ENCODE data around the gene PCDHGB4.
"Not testable (repeated sequence)": the region's sequence is repeated elsewhere in the genome, so short reads cannot be mapped to it uniquely, and the experiment has no call there.

PCDHGB4 gene

DNA sequence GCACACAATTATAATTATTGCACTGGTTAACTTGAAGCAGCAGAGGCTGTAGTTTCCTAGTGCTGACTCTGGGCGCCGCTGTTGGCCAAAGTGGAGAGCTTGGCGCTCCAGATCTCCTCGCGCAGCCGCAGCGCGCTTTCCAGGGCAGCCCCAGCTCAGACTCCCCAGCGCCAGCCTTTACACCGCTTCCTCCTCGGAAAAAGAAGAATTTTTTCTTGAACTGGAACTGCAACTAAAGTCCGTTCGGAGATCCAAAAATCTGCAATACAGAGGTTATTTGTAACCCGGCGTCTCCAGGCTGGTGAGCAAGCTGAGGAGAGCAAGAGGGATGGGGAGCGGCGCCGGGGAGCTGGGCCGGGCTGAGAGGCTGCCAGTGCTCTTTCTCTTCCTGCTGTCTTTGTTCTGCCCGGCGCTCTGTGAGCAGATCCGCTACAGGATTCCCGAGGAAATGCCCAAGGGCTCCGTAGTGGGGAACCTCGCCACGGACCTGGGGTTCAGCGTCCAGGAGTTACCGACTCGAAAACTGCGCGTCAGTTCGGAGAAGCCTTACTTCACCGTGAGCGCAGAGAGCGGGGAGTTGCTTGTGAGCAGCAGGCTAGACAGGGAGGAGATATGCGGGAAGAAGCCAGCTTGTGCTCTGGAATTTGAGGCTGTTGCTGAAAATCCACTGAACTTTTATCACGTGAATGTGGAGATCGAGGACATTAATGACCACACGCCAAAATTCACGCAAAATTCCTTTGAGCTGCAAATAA, at the start of gene PCDHGB4:
Gene PCDHGB4 (plus strand): TSS at position 142 of the 755 bp plus-strand sequence. CDS start 187 bp downstream, at position 329.
- peak; percentile 79 for DNase-seq

DNA sequence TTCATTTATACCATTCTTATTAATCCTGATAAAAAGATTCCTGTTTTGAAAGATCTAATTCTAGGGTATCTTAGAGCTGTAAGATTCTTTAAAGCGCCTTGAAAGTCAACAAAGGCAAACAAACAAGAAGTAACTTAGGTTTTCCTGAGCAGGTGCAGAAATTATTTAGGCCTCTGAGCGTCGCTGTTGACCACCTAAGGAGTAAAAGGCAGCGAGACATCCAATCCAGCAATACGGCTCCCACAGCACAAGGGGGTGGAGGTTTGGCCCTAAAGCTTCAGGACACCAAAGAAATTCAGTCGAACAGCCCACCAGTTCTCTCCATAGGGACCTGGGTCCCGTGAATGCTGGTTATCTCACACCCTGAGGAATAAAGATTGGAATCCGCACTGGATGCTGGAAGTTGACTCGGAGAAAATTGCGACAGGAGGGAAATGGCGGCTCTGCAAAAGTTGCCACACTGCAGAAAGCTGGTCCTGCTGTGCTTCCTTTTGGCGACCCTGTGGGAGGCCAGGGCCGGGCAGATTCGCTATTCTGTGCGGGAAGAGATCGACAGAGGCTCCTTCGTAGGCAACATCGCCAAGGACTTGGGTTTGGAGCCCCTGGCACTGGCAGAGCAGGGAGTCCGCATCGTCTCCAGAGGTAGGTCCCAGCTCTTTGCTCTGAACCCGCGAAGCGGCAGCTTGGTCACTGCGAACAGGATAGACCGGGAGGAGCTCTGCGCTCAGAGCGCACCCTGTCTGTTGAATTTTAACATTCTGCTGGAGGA, 48.8 kb upstream of the PCDHGB4 start, which contains the start of gene PCDHGA2:
Gene PCDHGA2 (plus strand): TSS at position 223 of the 769 bp plus-strand sequence.
- peak; percentile 62 for DNase-seq

DNA sequence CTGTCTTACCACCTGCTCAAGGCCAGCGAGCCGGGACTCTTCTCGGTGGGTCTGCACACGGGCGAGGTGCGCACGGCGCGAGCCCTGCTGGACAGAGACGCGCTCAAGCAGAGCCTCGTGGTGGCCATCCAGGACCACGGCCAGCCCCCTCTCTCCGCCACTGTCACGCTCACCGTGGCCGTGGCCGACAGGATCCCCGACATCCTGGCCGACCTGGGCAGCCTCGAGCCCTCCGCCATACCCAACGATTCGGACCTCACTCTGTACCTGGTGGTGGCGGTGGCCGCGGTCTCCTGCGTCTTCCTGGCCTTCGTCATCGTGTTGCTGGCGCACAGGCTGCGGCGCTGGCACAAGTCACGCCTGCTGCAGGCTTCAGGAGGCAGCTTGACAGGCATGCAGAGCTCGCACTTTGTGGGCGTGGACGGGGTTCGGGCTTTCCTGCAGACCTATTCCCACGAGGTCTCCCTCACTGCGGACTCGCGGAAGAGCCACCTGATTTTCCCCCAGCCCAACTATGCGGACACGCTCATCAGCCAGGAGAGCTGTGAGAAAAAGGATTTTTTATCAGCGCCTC, 46.6 kb upstream of the PCDHGB4 start:
- DNase-seq: not testable (repeated sequence)

DNA sequence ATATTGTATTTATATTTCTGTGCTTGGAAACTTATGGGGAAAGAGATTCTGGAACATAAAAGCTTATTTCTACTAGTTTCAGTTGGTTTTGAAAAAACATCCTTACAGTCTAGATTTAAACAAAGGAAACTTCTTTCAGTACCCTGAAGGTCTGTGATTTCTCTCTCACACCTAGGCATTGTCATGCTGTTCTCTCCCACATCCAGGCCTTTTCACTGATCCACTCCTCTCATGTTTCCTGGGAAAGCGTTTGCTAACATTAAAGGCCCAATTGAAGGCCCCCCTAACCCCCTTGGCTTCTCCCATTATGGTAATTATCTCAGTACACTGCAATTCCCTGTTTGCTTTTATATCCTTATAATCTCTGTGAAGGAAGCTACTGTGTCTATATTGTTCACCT, 44.7 kb upstream of the PCDHGB4 start:
- DNase-seq: no peak

DNA sequence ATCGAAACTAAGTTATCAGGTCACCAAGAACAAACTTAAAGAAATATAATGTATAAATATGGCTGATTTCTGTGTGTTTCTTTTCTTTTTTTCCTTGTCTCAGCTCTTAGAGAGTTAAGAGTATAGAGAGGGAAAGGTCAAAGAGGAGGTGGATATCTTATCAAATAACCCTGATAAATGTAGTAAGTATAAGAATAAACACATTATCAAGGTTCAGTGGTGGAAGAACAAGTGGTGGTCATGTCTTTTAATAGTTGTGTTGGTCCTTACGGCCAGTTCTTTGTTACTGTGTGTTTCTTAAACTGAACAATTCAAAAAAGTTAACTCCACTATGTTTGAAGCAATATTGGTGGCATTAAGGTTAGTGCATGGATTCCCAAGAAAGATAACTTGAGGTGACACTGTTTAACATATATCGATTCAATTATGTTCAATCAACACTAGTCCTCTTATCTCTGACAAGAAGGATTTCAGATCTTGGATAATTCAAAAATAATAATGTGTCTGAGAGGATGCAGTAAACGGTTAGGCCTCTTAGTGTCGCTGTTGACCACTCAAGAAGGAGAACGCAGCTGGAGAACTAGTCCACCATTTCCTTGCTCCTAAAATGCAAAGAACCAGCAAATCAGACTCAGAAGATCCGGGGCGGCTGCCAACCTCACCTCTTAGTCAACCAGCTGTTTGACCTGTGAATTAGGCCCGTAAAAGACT, 44.1 kb upstream of the PCDHGB4 start, which contains the start of gene PCDHGA3:
Gene PCDHGA3 (plus strand): TSS at position 588 of the 711 bp plus-strand sequence. CDS start 205 bp downstream, outside the sequence.
- DNase-seq: peak; percentile 70

DNA sequence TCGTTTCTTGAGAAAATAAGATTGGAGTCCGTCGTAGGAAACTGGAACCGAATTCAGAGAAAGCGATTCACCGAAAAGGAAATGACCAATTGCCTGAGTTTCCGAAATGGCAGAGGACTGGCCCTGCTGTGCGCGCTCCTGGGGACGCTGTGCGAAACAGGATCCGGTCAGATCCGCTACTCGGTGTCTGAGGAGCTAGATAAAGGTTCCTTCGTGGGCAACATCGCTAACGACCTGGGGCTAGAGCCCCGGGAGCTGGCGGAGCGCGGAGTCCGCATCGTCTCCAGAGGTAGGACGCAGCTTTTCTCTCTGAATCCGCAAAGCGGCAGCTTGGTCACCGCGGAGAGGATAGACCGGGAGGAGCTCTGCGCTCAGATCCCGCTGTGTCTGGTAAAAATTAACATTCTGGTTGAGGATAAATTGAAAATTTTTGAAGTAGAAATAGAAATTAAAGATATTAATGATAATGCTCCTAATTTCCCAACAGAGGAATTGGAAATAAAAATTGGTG, 43.5 kb upstream of the PCDHGB4 start:
- no peak for DNase-seq

DNA sequence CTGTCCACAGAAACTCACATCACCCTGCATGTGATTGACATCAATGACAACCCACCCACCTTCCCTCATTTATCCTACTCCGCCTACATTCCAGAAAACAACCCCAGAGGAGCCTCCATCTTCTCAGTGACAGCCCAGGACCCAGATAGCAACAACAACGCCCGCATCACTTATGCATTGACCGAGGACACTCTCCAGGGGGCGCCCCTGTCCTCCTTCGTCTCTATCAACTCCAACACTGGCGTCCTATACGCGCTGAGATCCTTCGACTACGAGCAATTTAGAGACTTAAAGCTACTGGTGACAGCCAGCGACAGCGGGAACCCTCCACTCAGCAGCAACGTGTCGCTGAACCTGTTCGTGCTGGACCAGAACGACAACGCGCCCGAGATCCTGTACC, 42.2 kb upstream of the PCDHGB4 start:
- DNase-seq: no peak

DNA sequence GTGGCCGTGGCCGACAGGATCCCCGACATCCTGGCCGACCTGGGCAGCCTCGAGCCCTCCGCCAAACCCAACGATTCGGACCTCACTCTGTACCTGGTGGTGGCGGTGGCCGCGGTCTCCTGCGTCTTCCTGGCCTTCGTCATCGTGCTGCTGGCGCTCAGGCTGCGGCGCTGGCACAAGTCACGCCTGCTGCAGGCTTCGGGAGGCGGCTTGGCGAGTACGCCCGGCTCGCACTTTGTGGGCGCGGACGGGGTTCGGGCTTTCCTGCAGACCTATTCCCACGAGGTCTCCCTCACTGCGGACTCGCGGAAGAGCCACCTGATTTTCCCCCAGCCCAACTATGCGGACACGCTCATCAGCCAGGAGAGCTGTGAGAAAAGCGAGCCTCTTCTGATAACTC, 41.5 kb upstream of the PCDHGB4 start:
- DNase-seq: not testable (repeated sequence)

DNA sequence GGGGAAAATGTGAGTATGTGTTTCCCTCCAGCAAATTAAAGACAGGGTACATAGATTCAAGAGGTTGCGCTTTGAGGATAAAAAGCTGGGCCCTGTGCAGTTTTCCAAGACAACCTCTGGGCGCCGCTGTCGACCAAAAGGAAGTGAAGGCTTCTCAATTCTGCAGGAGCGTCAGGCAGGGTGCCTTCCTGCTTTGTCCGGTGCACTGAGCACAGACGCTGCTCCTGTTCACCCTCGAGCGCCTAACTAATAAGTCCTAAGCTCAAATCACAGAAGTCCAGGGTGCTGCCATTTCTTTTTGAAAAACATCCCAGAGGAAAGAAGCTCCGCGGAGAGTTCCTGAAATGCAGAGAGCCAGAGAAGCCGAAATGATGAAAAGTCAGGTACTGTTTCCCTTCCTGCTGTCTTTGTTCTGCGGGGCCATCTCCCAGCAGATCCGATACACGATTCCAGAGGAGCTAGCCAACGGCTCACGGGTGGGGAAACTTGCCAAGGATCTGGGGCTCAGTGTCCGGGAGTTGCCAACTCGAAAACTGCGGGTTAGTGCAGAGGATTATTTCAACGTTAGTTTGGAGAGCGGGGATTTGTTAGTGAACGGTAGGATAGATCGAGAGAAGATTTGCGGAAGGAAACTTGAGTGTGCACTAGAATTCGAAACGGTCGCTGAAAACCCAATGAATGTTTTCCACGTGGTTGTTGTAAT, 37.4 kb upstream of the PCDHGB4 start, which contains the start of gene PCDHGB1:
Gene PCDHGB1 (plus strand): TSS at position 183 of the 703 bp plus-strand sequence. CDS start 162 bp downstream, at position 345.
- peak; percentile 94 for DNase-seq

DNA sequence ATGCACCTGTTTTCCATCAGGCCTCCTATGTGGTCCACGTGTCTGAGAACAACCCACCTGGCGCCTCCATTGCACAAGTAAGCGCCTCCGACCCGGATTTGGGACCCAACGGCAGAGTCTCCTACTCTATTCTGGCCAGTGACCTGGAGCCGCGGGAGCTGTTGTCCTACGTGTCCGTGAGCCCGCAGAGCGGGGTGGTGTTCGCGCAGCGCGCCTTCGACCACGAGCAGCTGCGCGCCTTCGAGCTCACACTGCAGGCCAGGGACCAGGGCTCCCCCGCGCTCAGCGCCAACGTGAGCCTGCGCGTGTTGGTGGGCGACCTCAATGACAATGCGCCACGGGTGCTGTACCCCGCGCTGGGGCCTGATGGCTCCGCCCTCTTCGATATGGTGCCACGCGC, 35.9 kb upstream of the PCDHGB4 start:
- DNase-seq: no peak

DNA sequence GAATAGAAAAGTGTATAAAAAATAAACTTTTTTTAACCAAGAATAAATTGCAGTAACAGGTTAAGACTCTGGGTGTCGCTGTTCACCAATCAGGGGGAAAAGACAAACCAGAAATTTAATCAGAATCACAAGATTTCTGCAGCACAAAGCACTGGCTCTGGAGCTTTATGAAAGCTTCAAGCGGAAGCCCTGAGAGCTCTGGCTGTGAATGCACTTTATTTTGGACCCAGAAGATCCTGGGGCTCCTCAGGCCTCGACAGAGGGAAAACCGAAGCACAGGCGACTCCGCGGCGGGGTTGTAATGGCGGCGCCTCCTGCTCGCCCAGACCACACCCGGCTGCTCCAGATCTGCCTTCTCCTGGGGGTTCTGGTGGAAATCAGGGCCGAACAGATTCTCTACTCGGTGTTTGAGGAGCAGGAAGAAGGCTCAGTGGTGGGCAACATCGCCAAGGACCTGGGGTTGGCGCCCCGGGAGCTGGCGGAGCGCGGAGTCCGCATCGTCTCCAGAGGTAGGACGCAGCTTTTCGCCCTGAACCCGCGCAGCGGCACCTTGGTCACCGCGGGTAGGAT, 32.5 kb upstream of the PCDHGB4 start, which contains the start of gene PCDHGA4:
Gene PCDHGA4 (plus strand): TSS at position 122 of the 570 bp plus-strand sequence. CDS start 87 bp downstream, at position 209.
- DNase-seq: peak; percentile 45

DNA sequence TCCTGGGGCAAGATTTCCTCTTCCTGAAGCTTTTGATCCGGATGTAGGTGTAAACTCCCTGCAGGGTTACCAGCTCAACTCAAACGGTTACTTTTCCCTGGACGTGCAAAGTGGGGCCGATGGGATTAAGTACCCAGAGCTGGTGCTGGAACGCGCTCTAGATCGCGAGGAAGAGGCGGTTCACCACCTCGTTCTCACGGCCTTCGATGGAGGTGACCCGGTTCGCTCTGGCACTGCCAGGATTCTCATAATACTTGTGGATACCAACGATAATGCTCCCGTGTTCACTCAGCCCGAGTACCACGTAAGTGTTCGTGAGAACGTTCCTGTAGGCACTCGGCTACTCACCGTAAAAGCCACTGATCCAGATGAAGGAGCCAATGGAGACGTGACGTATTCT, 31.9 kb upstream of the PCDHGB4 start:
- no peak for DNase-seq

DNA sequence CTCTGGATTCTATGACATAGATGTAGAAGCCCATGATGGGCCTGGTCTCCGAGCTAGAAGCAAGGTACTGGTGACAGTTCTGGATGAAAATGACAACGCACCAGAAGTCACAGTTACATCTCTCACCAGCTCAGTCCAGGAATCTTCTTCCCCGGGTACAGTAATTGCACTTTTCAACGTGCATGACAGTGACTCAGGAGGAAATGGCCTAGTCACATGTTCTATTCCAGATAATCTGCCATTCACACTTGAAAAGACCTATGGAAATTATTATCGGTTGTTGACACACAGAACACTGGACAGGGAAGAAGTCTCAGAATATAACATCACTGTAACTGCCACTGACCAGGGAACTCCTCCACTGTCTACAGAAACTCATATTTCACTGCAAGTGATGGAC, 31.4 kb upstream of the PCDHGB4 start:
- no peak for DNase-seq

DNA sequence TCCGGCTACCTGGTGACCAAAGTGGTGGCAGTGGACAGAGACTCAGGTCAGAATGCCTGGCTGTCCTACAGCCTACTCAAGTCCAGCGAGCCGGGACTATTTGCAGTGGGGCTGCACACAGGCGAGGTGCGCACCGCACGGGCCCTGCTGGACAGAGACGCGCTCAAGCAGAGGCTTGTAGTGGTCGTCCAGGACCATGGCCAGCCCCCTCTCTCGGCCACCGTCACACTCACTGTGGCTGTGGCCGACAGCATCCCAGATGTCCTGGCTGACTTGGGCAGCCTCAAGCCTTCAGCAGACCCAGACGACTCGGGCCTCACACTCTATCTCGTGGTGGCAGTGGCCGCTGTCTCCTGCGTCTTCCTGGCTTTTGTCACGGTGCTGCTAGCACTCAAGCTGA, 30.5 kb upstream of the PCDHGB4 start:
- DNase-seq: no peak

DNA sequence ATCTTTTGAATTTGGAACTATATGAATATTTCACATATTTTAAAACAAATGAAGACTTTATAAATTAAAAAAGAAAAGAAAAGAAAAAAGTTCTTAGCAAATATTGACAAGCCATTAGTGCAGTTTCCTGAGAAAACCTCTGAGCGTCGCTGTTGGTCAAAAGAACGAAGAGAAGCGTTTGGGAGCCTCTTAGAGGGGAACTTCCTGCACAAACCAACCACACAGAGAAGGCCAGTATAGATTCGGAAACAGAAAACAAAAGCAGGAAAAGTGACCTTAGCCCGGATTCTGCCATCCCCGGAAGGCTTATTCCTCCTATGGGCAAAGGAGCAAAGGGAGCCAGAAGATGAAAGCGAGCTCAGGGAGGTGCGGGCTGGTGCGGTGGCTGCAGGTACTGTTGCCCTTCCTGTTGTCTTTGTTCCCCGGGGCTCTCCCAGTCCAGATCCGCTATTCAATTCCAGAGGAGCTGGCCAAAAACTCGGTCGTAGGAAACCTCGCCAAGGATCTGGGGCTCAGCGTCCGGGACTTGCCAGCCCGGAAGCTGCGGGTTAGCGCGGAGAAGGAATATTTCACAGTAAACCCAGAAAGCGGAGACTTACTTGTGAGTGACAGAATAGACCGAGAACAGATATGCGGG, 27.6 kb upstream of the PCDHGB4 start, which contains the start of gene PCDHGB2:
Gene PCDHGB2 (plus strand): TSS at position 205 of the 637 bp plus-strand sequence. CDS start 142 bp downstream, at position 347.
- peak; percentile 63 for DNase-seq

DNA sequence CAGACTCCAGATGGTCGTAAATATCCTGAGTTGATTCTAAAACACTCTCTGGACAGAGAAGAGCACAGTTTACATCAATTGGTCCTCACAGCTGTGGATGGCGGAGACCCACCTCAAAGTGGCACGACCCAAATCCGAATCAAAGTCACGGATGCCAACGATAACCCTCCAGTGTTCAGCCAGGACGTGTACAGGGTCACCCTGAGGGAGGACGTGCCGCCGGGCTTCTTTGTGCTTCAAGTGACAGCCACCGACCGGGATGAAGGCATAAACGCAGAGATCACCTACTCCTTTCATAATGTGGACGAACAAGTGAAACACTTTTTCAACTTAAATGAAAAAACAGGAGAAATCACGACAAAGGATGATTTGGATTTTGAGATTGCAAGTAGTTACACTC, 26.8 kb upstream of the PCDHGB4 start:
- no peak for DNase-seq

DNA sequence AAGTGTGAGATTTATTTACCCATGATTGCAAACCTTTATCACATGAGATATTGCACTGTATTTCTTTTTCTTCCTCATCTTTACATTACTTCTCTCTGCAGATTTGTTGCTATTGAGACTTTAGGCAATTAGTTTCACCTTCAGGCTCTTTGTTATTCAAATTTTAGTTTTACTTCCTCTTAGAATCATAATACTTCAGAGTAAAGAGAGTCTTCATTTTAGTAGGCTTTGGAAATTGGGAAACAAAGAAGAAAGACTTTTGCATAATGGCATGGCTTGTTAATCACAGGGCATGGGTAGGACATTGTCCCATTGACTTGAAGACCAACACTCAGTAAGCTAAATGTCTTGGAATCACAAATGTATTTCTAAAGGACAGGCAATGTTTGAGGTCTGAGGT, 24.8 kb upstream of the PCDHGB4 start:
- no peak for DNase-seq

DNA sequence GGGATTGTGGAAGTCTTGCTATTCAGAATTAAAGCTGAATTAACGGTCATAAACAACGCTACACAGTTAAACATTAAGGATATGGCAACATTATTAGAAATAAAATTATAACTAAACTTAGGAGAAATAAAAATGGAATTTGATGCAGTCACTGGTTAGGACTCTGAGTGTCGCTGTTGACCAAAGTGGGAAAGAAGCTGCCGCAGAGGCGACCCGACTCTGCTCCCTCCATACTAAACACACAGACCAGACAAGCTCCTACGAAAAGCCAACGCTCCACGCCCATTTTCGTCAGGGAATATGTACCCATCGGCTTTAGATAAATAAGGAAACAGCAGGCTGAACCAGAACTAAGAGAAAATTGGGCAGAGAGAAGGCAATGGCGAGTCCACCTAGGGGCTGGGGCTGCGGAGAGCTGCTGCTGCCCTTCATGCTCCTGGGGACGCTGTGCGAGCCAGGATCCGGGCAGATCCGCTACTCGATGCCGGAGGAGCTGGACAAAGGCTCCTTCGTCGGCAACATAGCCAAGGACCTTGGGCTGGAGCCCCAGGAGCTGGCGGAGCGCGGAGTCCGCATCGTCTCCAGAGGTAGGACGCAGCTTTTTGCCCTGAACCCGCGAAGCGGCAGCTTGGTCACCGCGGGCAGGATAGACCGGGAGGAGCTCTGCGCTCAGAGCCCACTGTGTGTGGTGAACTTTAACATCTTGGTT, 23.4 kb upstream of the PCDHGB4 start, which contains the start of gene PCDHGA5:
Gene PCDHGA5 (plus strand): TSS at position 211 of the 709 bp plus-strand sequence. CDS start 169 bp downstream, at position 380.
- peak; percentile 20 for DNase-seq

DNA sequence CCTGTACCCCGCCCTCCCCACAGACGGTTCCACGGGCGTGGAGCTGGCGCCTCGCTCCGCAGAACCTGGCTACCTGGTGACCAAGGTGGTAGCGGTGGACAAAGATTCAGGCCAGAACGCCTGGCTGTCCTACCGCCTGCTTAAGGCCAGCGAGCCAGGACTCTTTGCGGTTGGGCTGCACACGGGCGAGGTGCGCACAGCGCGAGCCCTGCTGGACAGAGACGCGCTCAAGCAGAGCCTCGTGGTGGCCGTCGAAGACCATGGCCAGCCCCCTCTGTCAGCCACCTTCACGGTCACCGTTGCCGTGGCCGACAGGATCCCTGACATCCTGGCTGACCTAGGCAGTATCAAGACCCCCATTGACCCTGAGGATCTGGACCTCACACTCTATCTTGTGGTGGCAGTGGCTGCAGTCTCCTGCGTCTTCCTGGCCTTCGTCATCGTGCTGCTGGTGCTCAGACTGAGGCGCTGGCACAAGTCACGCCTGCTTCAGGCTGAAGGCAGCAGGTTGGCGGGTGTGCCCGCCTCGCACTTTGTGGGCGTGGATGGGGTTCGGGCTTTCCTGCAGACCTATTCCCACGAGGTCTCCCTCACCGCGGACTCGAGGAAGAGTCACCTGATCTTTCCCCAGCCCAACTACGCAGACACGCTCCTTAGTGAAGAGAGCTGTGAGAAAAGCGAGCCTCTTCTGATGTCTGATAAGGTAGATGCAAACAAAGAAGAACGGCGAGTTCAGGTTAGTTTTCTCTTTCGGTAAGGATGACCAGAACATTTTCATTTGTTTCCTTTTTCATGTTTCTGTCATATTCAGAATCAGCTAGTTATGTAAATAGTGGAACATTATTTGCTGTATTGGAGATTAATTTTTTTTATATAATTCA, 21.2 kb upstream of the PCDHGB4 start:
- DNase-seq: no peak

Measured in DMS53 (cell line).